ENCODE results near the gene ETNK1.
"Not testable (repeated sequence)": the region's sequence is repeated elsewhere in the genome, so short reads cannot be mapped to it uniquely, and the experiment has no call there.

Gene ETNK1

DNA sequence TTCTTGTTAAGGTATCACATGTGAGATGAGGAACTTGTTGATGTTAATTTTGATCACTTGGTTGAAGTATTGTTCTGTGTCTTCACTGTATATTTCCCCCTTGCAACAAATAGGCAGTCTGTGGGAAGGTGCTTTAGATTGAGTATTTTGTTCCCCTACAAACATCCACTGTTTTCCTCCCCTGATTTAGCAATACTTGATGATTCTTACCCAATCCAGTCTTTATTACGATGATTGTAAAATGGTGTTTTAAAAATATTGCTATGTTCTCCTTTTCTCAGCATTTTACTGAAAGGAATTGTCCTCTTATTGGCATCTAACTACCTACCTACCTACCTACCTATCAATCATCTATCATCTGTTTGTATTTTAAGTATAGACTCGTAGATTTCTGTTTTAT, 66.3 kb downstream of the ETNK1 start:
- DNase-seq, result no peak

DNA sequence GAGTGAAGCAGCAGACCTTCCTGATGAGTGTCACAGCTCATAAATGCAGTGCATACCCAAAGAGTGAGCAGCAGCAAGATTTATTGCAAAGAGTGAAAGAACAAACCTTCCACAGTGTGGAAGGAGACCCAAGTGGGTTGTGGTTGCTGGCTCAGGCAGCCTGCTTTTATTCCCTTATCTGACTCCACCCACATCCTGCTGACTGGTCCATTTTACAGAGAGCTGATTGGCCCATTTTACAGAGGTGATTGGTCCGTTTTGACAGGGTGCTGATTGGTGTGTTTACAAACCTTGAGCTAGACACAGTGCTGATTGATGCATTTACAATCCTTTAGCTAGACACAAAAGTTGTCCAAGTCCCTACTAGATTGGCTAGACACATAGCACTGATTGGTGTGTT, 67.5 kb downstream of the ETNK1 start:
- DNase-seq, result not testable (repeated sequence)

DNA sequence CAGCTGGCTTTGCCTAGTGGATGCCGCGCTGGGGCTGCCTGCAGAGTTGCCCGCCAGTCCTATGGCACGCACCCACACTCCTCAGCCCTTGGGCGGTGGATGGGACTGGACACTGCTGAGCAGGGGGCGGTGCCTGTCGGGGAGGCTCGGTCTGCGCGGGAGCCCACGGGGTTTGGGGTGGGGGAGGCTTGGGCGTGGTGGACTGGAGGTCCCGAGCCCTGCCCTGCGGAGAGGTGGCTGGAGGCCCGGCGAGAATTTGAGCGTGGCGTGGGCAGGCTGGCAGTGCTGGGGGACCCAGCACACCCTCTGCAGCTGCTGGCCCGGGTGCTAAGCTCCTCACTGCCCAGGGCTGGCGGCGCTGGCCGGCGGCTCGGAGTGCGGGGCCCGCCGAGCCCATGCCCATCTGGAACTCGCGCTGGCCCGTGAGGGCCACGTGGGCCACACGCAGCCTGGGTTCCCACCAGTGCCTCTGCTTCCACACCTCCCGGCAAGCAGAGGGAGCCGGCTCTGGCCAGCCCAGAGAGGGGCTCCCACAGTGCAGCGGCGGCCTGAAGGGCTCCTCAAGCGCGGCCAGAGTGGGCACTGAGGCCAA, 68.1 kb downstream of the ETNK1 start:
- DNase-seq, result no peak

DNA sequence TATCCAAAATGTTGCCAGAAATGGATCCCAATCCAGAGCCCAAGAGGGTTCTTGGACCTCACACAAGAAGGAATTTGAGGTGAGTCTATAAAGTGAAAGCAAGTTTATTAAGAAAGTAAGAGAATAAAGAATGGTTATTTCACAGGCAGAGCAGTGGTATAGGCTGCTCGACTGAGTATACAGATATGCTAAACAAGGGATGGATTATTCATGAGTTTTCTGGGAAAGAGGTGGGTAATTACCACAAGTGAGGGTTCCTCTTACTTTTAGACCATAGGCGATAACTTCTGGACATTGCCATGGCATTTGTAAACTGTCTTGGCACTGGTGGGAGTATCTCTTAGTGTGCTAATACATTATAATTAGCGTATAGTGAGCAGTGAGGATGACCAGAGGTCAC, 73.6 kb downstream of the ETNK1 start:
- no peak for DNase-seq

DNA sequence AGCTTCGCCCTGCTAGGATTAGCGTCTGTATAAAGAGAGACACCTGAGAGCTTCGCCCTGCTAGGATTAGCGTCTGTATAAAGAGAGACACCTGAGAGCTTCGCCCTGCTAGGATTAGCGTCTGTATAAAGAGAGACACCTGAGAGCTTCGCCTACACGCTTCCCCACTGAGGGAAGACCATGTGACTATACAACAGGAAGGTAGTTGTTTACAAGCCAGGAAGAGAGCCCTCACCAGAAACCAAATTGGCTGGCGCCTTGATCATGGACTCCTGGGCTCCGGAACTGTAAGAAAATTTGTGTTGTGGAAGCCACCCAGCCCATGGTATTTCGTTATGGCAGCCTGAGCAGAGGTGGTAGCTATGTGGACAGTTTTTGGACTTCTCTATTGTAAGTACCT, 74.7 kb downstream of the ETNK1 start:
- DNase-seq, result not testable (repeated sequence)

DNA sequence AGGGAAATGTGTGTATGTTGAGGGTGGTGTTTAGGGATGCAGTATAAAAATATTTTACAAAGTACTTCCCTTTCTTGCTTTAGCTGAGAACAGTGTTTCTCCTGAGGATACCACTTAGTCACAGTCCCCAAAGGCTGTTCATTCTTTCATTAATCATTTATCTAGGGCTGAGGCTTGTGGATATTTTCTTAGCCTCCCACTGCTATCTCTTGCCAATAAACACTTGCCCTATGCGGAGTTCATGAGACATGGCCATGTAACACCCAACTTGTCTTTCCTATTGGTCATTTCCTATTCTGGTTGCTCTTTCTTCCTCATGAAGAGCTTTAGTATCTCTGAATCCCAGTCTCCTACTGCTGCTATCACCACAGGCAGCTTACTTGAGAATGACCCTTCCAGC, 75.1 kb downstream of the ETNK1 start:
- no peak for DNase-seq

DNA sequence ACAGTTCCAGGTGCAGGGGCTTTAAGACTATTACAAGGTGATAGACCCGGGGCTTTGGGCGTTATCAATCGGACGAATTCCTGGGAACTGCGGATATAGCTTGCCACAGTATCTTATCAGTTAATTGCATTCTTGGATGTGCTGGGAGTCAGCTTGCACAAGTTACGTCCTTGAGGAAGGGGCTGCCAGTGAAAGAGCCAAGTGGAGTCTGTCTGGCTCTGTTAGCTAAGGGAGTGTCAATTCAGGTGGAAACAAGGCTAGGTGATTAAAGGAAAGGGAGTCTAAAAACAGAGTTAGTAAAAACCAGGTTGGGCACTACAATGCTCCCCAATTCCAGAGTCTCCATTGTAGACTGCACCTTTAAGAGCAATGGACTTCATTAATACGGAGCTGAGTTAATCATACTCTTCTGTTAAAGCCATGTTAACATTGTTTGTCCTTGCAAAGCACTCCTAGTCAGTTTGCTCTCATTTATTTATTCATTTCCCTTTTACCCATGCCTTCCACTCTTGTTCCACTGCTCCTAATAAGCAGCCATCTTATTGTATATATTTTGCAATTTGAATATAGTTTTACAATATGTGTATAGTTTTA, 76.3 kb downstream of the ETNK1 start:
- not testable (repeated sequence) for DNase-seq

DNA sequence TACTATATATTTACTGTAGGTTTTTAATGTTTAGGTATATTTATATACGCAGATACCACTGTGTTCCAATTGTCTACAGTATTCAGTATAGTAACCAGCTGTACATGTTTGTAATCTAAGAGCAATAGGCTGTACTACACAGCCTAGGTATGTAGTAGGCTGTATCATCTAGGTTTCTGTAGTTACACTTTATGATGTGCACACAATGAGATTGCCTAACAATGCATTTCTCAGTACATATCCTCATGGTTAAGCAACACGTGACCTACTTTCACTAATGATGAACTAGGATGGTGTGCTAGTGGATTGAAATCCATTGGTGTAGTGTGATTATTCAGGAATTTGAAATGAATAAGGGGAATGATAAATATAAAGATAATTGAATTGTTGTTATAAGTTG, 77.7 kb downstream of the ETNK1 start:
- no peak for DNase-seq

DNA sequence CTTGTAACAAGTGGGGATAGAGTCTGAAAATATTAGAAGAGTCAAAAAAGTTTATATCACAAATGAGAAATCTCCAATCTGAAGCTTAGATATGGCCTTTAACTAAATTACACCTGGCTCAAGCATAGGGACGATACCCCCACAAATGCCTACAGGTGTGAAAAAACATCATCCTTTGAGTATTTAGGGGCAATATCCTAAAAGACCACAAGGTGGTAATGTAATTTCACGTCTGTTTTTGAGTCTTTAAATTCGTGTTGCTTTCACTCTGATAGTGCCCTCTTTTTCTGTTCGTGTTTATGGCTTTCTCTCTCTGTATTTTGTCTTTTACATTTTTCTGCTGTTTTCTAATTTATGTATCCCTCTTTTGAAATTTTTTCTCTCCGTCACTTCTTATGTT, 84.3 kb downstream of the ETNK1 start:
- DNase-seq, result no peak

DNA sequence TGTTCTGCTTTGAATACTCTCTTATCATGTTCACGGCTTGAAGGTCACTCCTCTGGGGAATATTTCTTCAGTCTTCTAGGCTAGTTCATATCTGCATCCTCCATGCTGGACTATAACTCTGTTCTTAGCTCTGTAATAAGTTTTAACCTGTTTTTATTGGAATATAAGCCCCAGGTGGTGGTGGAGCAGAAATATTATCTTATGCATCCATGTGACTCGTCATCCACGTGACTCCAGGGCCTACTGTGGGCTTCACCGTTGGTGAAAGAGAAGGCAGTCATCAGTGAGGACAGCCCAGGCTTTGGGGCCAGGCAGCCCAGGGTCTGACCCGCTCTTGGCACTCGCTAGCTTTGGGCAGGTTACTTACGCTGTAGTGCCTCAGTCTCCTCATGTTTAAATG, 87.1 kb downstream of the ETNK1 start:
- DNase-seq, result no peak

DNA sequence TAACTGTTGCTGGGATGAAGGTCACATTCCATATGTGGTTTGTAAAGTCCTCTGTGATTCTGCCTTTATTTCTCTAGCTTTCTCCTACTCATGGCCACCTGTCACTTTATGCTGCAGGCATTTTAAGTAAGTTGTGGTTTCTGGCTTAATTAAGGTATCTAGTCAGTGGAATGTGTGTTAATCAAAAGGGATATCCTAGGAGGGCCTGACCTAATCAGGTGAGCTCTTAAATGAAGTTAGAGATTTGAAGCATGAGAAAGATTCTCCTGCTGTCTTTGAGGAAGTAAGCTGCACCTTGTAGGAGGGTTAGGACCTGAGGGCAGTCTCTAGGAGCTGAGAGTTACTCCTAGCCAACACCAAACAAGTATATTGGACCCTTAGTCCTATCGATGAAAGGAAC, 90.3 kb downstream of the ETNK1 start:
- DNase-seq, result no peak

DNA sequence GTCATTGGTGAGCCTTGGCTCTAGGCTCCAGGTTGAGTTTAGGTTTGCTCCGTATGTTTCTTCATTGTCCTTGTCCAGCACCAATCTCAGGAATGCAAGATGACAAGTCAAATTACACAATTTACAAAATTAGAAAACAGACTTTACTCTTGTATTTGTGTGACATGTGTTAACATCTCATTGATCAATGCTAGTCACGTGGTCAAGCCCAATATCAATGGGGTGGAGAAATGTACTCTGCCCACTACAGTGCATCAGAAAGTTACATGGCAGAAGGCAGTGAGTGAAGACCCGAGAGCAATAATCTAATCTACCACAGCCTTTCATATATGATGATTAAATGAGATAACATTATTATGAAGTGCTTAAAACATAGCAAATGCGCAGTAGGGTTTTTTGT, 94.8 kb downstream of the ETNK1 start:
- DNase-seq, result no peak

DNA sequence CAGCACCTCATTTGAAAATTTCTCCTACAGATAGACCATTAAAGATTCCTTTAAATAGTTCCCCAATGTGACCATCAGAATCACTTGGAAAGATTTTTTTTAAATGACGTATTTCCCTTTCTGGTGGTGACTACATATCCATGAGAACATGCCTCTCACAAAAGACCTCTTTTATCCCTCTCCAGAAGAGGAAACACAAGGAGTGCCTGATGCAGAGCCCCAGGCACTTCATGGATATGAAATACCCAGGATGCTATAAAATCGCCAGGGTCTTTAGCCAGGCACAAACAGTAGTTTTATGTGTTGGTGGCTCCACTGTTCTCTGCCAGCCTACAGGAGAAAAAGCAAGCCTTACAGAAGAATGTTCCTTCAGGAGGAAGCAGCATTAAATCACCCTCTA, 97.1 kb downstream of the ETNK1 start:
- no peak for DNase-seq

DNA sequence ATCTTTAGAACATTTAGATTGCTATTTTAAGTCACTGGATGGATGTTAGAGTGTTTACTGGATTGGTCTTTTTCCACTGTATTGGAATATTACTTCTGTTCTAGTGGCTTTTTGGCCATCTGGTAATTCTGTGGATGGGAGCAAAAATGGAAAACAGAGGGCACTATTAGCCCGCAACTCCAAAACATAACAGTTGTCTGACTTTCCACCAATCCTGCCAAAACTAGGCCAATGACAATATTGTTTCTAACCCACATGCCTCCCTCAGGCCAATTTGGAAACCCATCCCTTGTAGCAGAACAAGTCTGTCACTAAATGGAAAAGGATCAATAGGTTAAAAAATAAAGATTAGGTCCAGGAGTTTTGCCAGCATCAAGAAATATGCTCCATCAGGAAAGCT, 97.8 kb downstream of the ETNK1 start:
- no peak for DNase-seq

DNA sequence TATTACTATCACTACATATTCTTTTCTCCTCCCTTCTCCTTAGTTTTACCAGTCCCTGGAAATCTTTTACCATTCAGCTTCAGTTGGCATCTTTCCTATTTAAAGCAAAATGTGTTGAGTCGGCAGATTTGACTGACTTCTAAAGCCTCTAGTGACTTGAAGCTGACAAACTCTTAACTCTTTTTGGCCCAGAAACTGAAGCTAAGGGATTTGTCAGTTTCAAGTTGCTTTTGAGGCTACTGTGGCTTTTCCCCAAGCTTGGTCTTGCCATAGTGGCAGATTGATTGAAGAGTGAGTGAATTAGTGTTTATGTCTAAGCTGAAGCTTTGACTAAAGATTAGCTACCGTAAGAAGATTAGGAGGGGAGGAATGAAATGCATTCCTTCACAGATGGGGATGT, 104.0 kb downstream of the ETNK1 start:
- no peak for DNase-seq

DNA sequence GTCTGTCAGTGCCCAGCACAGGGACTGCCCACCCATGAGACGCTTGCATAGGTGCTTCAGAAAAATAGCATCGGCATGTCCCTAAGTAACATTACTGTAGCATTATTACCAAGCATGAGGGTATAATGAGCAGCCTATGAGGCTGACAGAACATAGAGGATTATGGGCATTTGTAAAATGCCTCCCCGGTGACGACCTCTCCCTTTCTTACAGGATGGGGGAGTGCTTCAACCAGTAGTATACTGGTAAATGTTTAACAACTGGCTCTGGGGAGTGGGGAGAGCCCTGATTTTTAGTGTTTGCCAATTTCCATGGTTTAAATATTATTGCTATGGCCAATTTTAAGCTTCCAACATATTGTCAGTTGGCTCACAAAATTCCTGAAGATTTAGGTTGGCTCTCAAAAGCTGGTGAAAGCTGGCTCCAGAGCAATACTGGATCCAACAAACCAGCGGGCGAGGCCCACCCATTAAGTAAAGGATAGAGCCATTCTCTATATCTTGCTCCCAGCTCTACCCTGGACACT, 104.5 kb downstream of the ETNK1 start:
- DNase-seq, result no peak

DNA sequence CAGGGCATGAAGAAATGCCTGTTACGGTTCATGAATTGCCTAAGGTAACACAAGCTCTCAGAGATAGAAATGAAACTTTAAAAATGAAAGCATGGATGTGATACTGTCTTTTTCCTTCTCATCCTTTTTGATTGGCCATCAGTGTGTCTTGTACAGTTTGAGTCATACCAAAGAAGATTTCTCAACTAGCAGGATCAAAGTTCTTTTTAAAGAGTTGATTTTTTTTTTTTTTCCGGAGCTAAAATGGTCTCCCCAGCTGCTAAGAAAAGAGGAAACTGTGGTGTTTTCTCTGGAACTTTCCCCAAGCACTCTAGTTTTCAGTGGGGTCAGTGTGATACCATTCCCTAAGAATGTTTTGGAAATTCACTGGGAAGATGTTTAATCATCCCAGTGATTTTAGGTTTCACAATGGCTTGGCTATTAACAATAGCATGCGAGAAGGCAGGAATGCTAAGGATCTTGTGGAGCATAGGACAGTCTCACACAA, 105.0 kb downstream of the ETNK1 start:
- DNase-seq, result no peak

DNA sequence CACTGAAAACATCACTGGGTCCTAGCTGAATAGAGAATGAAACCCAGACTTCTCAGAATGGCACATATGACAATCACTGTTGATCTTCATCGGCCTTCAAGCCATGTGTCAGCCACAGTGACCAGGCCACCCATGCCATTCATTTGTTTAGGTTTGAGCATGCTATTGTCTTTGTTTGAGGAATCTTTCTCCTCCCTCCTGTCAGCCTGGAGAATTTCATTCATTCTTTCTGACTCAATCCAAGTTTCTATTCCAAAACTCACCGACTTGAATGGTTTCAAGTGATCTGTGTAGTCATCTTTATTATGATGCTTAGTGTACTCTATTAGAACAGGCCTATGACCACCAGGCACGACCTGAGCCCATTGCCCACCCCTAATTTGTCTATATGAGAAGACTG, 106.3 kb downstream of the ETNK1 start:
- DNase-seq, result no peak

DNA sequence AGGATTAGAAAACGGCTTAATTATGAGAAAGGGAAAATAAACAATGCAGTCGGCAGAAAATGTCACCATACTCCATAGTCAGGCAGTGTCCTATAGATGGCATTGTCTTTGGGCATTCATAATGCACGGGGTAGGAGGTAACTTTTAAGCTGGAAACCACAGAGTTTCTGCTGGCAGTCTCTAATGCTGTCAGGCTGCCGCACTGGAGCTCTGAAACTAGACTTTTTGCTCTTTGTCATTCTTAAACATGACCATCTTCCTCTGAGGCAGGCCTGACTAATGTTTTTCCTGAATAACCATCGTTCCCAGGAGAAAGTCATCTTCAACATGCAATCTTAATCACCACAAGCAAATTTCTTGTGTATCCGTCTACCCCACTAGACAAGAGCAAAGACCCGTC, 108.8 kb downstream of the ETNK1 start:
- no peak for DNase-seq

DNA sequence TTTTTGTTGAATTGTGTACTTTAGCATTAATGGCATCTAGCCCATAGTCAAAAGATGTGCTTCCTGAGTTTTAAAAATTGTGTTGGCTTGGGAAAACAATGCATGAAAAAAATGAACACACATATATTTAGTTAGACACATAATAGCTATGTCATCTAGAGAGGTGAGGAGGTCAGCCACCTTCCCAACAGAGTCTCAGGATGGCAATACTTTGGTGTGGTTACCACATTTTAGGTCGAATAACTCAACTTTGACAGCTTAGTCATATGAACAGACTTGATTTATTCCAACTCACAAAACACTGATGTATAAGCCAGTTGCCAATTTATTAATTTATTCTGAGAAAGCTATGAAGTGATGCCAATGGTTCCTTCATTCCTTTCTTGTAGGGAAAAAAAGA, 114.0 kb downstream of the ETNK1 start:
- no peak for DNase-seq

Measured in CD4-positive, alpha-beta T cell treated with Interleukin-6 for 4 hours (primary cell).